Activated CD4-positive, alpha-beta memory T cell treated with anti-CD3 and anti-CD28 coated beads for 36 hours (primary cell): Measurements from ENCODE around the gene TM4SF5. TPM values are rescaled to one million over a fixed set of nuclear protein-coding genes. Genes with fewer than 3 reads are reported as not detected.

Experiments
- CTCF ChIA-PET: fragments of 350-600 bp; sonication (Branson Sonifier 250); formaldehyde crosslinking; loops from one replicate; lab custom pipeline; 2021; ENCODE audit warnings: antibody characterized with exemption, inconsistent platforms; lab: Charles Lee
- POLR2A ChIA-PET: fragments of 350-600 bp; sonication (Branson Sonifier 250); formaldehyde crosslinking; loops from one replicate; lab custom pipeline; 2021; ENCODE audit warnings: antibody characterized with exemption; lab: Charles Lee
- DNase-seq: peaks from one replicate; pipeline ENCODE4 v3.0.0-alpha.2; 2020
- H3K27ac Mint-ChIP-seq: one replicate; pipeline ENCODE4 v1.8.0; 2021; ENCODE audit warnings: mixed read lengths
- H3K27me3 Mint-ChIP-seq: one replicate; pipeline ENCODE4 v1.8.0; 2021; ENCODE audit warnings: mixed read lengths
- H3K36me3 Mint-ChIP-seq: one replicate; pipeline ENCODE4 v1.8.0; 2021; ENCODE audit warnings: mixed read lengths
- H3K4me1 Mint-ChIP-seq: one replicate; pipeline ENCODE4 v1.8.0; 2021; ENCODE audit warnings: low read depth, mixed read lengths
- H3K4me3 Mint-ChIP-seq: one replicate; pipeline ENCODE4 v1.8.0; 2021; ENCODE audit warnings: mild to moderate bottlenecking, mixed read lengths
- H3K9me3 Mint-ChIP-seq: one replicate; pipeline ENCODE4 v1.8.0; 2021; ENCODE audit warnings: mixed read lengths
- intact Hi-C: fragments of 100-400 bp; cut with micrococcal nuclease; formaldehyde crosslinking; loops from one replicate; pipeline ENCODE4 v1.15.1; 2023
- total RNA-seq, 2 experiments: library from RNA; stranded (reverse); gene quantifications; one replicate each; pipeline ENCODE4 v1.2.3, GENCODE V29; 2021

The TM4SF5 gene, protein sequence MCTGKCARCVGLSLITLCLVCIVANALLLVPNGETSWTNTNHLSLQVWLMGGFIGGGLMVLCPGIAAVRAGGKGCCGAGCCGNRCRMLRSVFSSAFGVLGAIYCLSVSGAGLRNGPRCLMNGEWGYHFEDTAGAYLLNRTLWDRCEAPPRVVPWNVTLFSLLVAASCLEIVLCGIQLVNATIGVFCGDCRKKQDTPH
- not detected for total RNA-seq

DNA sequence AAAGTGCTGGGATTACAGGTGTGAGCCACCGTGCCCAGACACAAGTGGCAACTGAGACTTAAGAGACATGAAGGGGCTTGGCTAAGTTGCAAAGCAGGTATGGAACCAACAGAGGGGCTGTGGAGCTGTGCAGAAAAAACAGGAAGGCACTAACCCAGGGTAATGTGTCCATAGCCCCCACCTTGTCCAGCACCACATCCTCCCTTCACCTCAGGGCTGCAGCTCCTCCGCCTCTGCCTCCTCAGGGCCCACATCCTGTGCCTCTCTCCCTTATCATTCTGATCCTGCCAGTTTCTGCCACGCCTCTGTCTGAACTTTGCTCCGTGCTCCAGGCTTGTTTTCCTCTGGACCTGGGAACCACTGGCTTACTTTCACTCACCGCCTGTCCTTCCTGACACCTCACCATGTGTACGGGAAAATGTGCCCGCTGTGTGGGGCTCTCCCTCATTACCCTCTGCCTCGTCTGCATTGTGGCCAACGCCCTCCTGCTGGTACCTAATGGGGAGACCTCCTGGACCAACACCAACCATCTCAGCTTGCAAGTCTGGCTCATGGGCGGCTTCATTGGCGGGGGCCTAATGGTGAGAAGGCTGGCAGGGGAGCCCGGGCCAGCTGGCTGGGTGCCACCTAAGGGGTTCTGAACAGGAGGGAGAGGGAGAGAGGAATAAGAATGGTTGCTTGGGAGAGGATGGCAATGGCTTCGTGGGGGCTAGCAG is at the start of gene TM4SF5:
TM4SF5 (plus strand) TSS at position 368 of the 716 bp plus-strand sequence; CDS start at position 405, 37 bp downstream.
- POLR2A ChIA-PET: no interaction called here
- Mint-ChIP-seq H3K27me3 (peaks cover 8% of the 10 kb centered on the region), H3K4me1 (peaks cover 11% of the 10 kb centered on the region), H3K4me3 (no peak within 1 kb of the TSS), H3K27ac (no peak within 1 kb of the TSS), H3K9me3 (no peaks in the 10 kb centered on the region), H3K36me3 (no peaks in the 10 kb centered on the region)
- intact Hi-C loops: no loop called here
- peak; percentile 47 for DNase-seq
- CTCF ChIA-PET: interaction anchor here (2.0 kb wide), 1 partner anchor 18 kb away, joined by 5 read pairs; no protein-coding TSS in a partner anchor

GRCh38 chr17:4722678-4723240 is 48.9 kb upstream of the TM4SF5 start:
- ChIA-PET CTCF (no interaction called here), POLR2A (no interaction called here)
- Mint-ChIP-seq H3K27me3 (no peaks in the 10 kb centered on the region), H3K4me3 (no peak overlapping the region), H3K36me3 (peaks cover 19% of the 10 kb centered on the region), H3K27ac (no peak overlapping the region), H3K4me1 (peaks cover 9% of the 10 kb centered on the region), H3K9me3 (no peaks in the 10 kb centered on the region)
- intact Hi-C loops: no loop called here
- DNase-seq: no peak

GRCh38 chr17:4724650-4725049 is 47.0 kb upstream of the TM4SF5 start:
- ChIA-PET POLR2A (no interaction called here), CTCF (interaction anchor here (0.7 kb wide), 1 partner anchor 12 kb away, joined by 3 read pairs; no protein-coding TSS in a partner anchor)
- Mint-ChIP-seq H3K27ac (no peak overlapping the region), H3K4me1 (peaks cover 22% of the 10 kb centered on the region), H3K4me3 (no peak overlapping the region), H3K27me3 (no peaks in the 10 kb centered on the region), H3K36me3 (peaks cover 7% of the 10 kb centered on the region), H3K9me3 (no peaks in the 10 kb centered on the region)
- intact Hi-C loops: no loop called here
- DNase-seq: no peak

GRCh38 chr17:4725646-4726310 is 45.9 kb upstream of the TM4SF5 start:
- Mint-ChIP-seq H3K27me3 (no peaks in the 10 kb centered on the region), H3K9me3 (no peaks in the 10 kb centered on the region), H3K36me3 (no peaks in the 10 kb centered on the region), H3K4me1 (peaks cover 27% of the 10 kb centered on the region), H3K4me3 (no peak overlapping the region), H3K27ac (peak overlapping the region; percentile 30)
- CTCF ChIA-PET: interaction anchor here (0.8 to 1.7 kb wide), 2 partner anchors 16 to 17 kb away, joined by 3 to 6 read pairs; partner anchors contain the start of gene ARRB2
- no peak for DNase-seq
- POLR2A ChIA-PET: no interaction called here
- intact Hi-C loops: no loop called here

DNA sequence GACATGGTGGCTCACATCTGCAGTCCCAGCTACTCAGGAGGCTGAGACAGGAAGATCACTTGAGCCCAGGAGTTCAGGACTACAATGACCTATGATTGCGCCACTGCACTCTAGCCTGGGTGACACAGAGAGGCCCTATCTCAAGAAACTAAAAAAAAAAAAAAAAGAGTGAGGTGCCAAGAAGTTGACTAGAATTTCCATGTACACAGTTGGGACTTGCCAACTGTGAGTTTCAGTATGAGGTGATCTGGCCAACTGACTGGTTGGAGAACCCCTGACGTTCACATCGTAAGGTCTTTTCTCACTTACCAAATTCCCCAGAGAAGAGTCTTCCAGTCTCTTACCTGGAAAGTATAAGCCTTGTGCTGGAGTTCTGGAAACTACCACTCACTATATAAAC is 43.6 kb upstream of the TM4SF5 start:
- no peaks in the 10 kb centered on the region for H3K9me3 Mint-ChIP-seq
- H3K4me1 Mint-ChIP-seq: peaks cover 33% of the 10 kb centered on the region
- peaks cover 3% of the 10 kb centered on the region for H3K36me3 Mint-ChIP-seq
- H3K27ac Mint-ChIP-seq: peak overlapping the region; percentile 85
- ChIA-PET POLR2A (interaction anchor here (1.1 to 1.6 kb wide), 3 partner anchors 14 to 352 kb away, joined by 3 to 5 read pairs (median 4); no protein-coding TSS in a partner anchor), CTCF (interaction anchor here (0.7 to 0.8 kb wide), 2 partner anchors 16 to 162 kb away, joined by 3 read pairs; no protein-coding TSS in a partner anchor)
- peak; percentile 70 for DNase-seq
- H3K27me3 Mint-ChIP-seq: no peaks in the 10 kb centered on the region
- intact Hi-C loops: loop anchor here (1.0 kb wide), 3 partner anchors 14 to 32 kb away; no protein-coding TSS in a partner anchor
- peak overlapping the region; percentile 33 for H3K4me3 Mint-ChIP-seq

DNA sequence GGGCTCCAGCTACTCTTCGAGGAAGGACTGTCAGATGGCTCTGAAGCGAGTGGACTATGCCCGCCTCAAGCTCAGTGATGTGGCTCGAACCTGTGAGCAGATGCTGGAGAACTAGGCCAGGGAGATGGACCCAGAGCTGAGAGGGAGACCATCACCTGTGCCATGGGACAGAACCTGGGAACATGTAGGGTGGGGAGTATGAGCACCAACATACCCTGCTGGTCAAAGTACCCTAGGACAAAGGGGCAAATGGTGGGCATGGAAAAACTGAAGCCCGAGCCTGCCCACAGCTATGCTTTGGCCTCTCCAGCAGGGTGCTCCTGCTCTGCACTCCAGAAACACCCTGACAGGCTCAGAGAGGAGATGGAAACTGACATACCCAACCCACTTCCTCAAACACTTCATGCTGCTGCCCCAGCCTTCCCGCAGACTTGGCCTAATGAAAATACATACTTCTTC is 38.6 kb upstream of the TM4SF5 start:
- peak overlapping the region; percentile 20 for H3K4me3 Mint-ChIP-seq
- ChIA-PET CTCF (interaction anchor here (1.3 to 2.1 kb wide), 2 partner anchors 57 to 148 kb away, joined by 3 to 14 read pairs; no protein-coding TSS in a partner anchor), POLR2A (no interaction called here)
- no peak overlapping the region for H3K27ac Mint-ChIP-seq
- H3K9me3 Mint-ChIP-seq: no peaks in the 10 kb centered on the region
- peaks cover under 1% of the 10 kb centered on the region for H3K27me3 Mint-ChIP-seq
- DNase-seq: no peak
- intact Hi-C loops: loop anchor here (5.0 kb wide), 2 partner anchors 214 to 366 kb away; partner anchors contain the start of genes PFN1 and UBE2G1
- peaks cover 29% of the 10 kb centered on the region for H3K4me1 Mint-ChIP-seq
- peaks cover 3% of the 10 kb centered on the region for H3K36me3 Mint-ChIP-seq

- Mint-ChIP-seq H3K27me3 (peaks cover 1% of the 10 kb centered on the region), H3K27ac (no peak overlapping the region), H3K4me3 (no peak overlapping the region), H3K36me3 (peaks cover 3% of the 10 kb centered on the region), H3K9me3 (no peaks in the 10 kb centered on the region), H3K4me1 (peaks cover 27% of the 10 kb centered on the region)
- intact Hi-C loops: loop anchor here (5.0 kb wide), 2 partner anchors 212 to 368 kb away; partner anchors contain the start of genes PFN1 and UBE2G1
- no peak for DNase-seq
- ChIA-PET CTCF (interaction anchor here (1.5 kb wide), 2 partner anchors 55 to 154 kb away, joined by 4 to 5 read pairs; no protein-coding TSS in a partner anchor), POLR2A (no interaction called here)
Measured at GRCh38 chr17:4734857-4735475, 36.7 kb upstream of the TM4SF5 start.

- ChIA-PET POLR2A (interaction anchor here (0.6 kb wide), 1 partner anchor 25 kb away, joined by 3 read pairs; no protein-coding TSS in a partner anchor), CTCF (interaction anchor here (0.6 to 1.5 kb wide), 4 partner anchors 12 to 153 kb away, joined by 3 to 5 read pairs (median 4); partner anchors contain the start of gene VMO1)
- Mint-ChIP-seq H3K4me1 (peaks cover 27% of the 10 kb centered on the region), H3K27me3 (peaks cover 6% of the 10 kb centered on the region), H3K4me3 (no peak overlapping the region), H3K27ac (no peak overlapping the region), H3K9me3 (no peaks in the 10 kb centered on the region), H3K36me3 (peaks cover 3% of the 10 kb centered on the region)
- intact Hi-C loops: no loop called here
- no peak for DNase-seq
Measured at GRCh38 chr17:4735876-4736651, 35.6 kb upstream of the TM4SF5 start.

DNA sequence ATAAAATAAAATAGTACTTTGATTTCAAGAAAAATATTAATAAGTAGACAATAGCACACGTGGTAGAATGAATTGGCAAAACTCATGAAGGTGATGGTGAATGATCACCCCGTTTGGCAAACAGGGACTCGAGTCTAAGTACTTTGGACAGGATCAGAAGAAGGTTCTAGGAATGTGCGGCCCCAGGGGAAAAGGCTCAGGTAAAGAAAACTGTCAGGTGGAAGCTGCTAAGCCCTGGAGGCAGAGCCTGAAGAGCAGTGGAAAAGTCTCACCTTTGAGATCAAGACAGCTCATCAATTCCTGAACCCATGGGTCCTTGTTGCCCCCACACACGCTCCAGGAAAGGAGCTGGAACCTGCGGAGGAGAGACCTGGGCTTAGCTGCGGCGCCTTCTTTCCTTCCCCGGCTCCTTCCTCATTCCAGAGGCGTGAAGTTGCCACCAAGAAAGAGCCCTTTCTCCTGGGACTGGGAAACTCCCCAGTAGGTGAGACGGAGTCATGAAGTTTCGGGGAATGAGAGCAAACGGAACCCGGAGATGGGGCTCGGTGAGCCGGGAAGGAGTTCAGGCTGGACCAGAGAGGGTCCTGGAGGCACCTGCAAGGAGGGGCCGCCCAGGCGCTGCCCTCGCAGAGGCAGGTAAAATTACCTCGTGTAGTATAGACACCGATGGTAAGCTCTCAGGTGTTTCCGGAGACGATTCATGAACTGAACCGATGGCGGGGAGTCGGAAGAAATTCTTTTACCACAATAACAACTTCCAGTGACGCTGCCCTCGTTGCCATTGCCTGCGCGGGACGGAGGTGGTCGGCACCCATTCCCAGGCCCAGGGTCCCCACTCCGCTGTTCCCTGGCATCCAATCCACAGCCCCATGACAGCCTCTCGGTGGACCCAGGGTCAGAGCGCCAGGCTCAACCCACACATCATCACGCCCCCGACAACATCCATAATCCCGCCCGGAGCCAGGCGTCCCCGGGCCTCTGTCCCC is 33.3 kb upstream of the TM4SF5 start:
- ChIA-PET POLR2A (interaction anchor here (1.4 kb wide), 1 partner anchor 52 kb away, joined by 7 read pairs; no protein-coding TSS in a partner anchor), CTCF (interaction anchor here (0.7 kb wide), 1 partner anchor 52 kb away, joined by 4 read pairs; no protein-coding TSS in a partner anchor)
- no peak overlapping the region for H3K27ac Mint-ChIP-seq
- intact Hi-C loops: no loop called here
- H3K4me1 Mint-ChIP-seq: peaks cover 21% of the 10 kb centered on the region
- no peak for DNase-seq
- H3K9me3 Mint-ChIP-seq: no peaks in the 10 kb centered on the region
- peak overlapping the region; percentile 76 for H3K4me3 Mint-ChIP-seq
- no peaks in the 10 kb centered on the region for H3K36me3 Mint-ChIP-seq
- peaks cover 6% of the 10 kb centered on the region for H3K27me3 Mint-ChIP-seq
